RKO (cell line): ENCODE measurements around the gene ZNF777.
"Not testable (repeated sequence)": the region's sequence is repeated elsewhere in the genome, so short reads cannot be mapped to it uniquely, and the experiment has no call there.

ENCODE experiments used
- DNase-seq: peaks from one replicate; pipeline ENCODE4 v3.0.0-alpha.2; 2016; ENCODE audit warnings: low spot score

ZNF777 gene

GRCh38 chr7:149413083-149413482 lies 47.8 kb downstream of the ZNF777 start:
- not testable (repeated sequence) for DNase-seq

GRCh38 chr7:149409895-149410294 lies 51.0 kb downstream of the ZNF777 start:
- no peak for DNase-seq

GRCh38 chr7:149404825-149405224 lies 56.0 kb downstream of the ZNF777 start:
- DNase-seq: no peak

- DNase-seq: no peak
Observed at GRCh38 chr7:149404396-149404795, 56.5 kb downstream of the ZNF777 start.

- no peak for DNase-seq
Observed at GRCh38 chr7:149398195-149398820, 62.6 kb downstream of the ZNF777 start.

- no peak for DNase-seq
Observed at GRCh38 chr7:149397470-149398043, 63.3 kb downstream of the ZNF777 start.

GRCh38 chr7:149388550-149389335 lies 72.1 kb downstream of the ZNF777 start:
- DNase-seq: not testable (repeated sequence)

GRCh38 chr7:149386514-149386913 lies 74.3 kb downstream of the ZNF777 start:
- DNase-seq: not testable (repeated sequence)

- no peak for DNase-seq
Observed at GRCh38 chr7:149385195-149385950, 75.5 kb downstream of the ZNF777 start.
